ENCODE measurements around the gene RPGRIP1L. TPM values are rescaled to one million over a fixed set of nuclear protein-coding genes. Genes with fewer than 3 reads are reported as not detected.

RPGRIP1L gene
- total RNA-seq, 4 donors from 2014 or later, result 1.2 to 6.1 (median 2.3) TPM

DNA sequence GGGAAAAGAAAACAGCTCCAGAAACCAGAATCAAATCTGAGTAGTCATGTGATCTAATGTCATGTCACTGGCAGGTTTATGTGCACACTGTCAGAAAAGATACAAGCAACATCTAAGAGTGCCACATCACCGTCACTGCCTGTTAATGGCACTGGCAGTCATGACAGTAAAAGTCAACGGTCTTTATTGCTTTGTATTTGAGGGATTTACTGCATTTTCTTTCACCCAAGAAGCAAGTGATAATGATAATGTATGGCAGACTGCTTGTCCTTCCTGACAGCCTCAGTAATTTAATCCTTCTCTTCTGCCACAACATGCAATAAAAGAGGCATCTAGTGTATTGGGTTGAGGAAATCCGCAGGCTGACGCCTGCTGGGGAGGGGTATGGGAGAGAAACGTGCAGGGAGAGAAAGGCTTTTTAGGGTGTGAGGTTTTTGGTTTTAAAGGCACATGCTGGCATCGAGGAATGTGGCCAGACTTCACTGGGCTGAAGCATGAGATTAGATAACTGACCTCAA is 92.4 kb downstream of the RPGRIP1L start:
- intact Hi-C loops (cut with DNase I; ENCODE audit: low total_unique reads), result no loop called here
- no peak overlapping the region for H3K4me3 ChIP-seq (ENCODE audit: low read depth, poor library complexity, severe bottlenecking)
- TF ChIP-seq, protein P1, sequence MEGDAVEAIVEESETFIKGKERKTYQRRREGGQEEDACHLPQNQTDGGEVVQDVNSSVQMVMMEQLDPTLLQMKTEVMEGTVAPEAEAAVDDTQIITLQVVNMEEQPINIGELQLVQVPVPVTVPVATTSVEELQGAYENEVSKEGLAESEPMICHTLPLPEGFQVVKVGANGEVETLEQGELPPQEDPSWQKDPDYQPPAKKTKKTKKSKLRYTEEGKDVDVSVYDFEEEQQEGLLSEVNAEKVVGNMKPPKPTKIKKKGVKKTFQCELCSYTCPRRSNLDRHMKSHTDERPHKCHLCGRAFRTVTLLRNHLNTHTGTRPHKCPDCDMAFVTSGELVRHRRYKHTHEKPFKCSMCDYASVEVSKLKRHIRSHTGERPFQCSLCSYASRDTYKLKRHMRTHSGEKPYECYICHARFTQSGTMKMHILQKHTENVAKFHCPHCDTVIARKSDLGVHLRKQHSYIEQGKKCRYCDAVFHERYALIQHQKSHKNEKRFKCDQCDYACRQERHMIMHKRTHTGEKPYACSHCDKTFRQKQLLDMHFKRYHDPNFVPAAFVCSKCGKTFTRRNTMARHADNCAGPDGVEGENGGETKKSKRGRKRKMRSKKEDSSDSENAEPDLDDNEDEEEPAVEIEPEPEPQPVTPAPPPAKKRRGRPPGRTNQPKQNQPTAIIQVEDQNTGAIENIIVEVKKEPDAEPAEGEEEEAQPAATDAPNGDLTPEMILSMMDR (IDR thresholded peaks at IDR 0.05), result no peak
- no peak for TF ChIP-seq POLR2A (IDR thresholded peaks at IDR 0.05)
- WGBS, 2 donors, result 79 to 83% methylated on average over 6 of the region's 6 CpGs
- no peak for DNase-seq (ENCODE audit: low spot score in 2 of 2)

DNA sequence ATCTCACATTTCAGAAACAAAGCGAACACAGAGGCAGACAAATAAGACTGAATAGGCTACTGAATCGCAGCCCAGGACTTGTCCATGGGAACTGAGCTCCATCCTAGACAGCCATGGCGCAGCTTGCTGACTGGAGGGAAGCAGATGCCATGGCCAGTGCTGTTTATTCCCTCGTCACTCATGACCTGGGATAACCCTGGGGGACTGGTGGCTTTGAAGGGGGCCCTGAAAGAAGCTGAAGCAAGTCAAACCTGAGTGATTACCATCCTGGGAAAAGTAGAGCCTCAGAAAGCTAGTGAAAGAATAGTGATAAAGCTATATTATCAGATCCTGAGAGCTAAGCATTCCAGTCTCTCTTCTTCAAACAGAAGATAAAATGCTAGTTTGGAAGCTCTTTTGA is 94.1 kb downstream of the RPGRIP1L start:
- TF ChIP-seq, protein P1 (IDR thresholded peaks at IDR 0.05), result no peak
- TF ChIP-seq POLR2A (IDR thresholded peaks at IDR 0.05), result no peak
- DNase-seq (ENCODE audit: low spot score in 2 of 2), result no peak

DNA sequence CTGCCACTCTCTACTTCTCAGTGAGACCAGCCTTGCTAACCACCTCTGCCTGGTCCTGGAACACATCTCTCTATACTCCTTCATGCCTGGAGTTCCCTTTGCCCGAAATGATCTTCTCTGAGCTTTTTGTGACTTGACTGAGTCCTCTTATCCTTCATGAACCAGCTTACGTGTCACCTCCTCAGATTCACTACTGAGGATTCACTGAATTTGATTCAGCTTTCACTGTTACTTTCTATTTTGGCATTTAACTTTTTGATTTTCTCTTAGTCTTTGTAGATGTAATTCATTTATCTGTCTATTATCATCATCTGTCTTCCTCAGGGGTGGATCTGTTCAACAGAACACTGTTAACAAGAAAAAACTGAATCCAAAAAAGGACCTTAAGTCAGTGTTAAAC is 95.6 kb downstream of the RPGRIP1L start:
- intact Hi-C loops (cut with DNase I; ENCODE audit: low total_unique reads), result no loop called here
- TF ChIP-seq, protein P1 (IDR thresholded peaks at IDR 0.05), result no peak
- no peak for TF ChIP-seq POLR2A (IDR thresholded peaks at IDR 0.05)
- H3K4me3 ChIP-seq (ENCODE audit: low read depth, poor library complexity, severe bottlenecking), result no peak overlapping the region
- WGBS, 2 donors, result 94 to 95% methylated on average over 2 of the region's 2 CpGs
- no peak for DNase-seq (ENCODE audit: low spot score in 2 of 2)

More for the DNA sequence above, 94.1 kb downstream of the RPGRIP1L start:
- WGBS, 2 donors, result 96 to 99% methylated on average over 4 of the region's 4 CpGs
- H3K4me3 ChIP-seq (ENCODE audit: low read depth, poor library complexity, severe bottlenecking), result no peak overlapping the region
- intact Hi-C loops (cut with DNase I; ENCODE audit: low total_unique reads), result no loop called here

DNA sequence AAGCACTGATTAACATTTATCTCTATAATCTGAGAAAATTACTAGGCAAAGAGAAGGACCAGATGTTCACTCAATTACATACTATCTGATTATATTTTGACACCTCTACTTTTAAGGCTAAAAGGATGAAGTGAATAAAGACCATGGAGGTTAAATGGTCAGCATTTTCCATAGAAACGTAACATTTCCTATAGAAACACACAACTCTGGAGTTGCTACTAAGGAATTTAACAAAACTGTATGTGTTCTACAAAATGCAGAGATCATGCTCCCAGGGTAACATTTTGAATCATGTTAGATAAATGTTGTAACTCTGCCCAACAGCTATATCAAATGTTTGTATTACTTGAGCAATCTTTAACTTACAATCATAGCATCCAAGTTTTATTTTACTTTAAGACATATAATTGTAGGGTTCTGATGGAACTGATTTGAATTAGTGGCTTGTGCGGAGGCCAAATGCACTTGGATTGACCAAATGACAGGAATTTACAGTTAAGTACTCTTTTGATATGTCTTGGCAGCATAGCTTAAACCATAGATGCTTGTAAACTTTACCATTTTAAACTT is 97.7 kb downstream of the RPGRIP1L start:
- WGBS, 2 donors, result 92 to 94% methylated on average over 2 of the region's 2 CpGs
- H3K4me3 ChIP-seq (ENCODE audit: low read depth, poor library complexity, severe bottlenecking), result no peak overlapping the region
- no peak for DNase-seq (ENCODE audit: low spot score in 2 of 2)
- no peak for TF ChIP-seq POLR2A (IDR thresholded peaks at IDR 0.05)
- intact Hi-C loops (cut with DNase I; ENCODE audit: low total_unique reads), result no loop called here

DNA sequence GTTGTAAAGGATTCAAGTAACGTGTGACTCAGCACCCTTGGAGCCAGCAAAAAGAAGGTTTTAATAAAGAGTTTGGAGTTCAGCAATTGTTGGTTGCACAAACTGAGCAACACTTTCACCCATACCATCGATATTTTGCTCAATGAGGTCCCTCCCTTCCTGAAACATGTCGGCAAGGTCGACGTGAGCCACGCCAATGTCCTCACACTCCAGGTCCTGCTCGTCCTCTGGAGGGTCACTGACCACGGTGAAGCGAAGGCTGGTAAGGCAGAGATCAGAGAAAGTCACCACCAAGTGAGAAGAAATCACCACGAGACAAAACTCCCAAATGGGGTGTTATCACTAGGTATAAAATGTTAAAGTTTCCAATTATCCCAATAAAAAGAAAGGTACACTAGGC is 98.3 kb downstream of the RPGRIP1L start:
- no peak for DNase-seq (ENCODE audit: low spot score in 2 of 2)
- whole genome bisulfite sequencing, 2 donors, result 89 to 94% methylated on average over 10 of the region's 10 CpGs
- H3K4me3 ChIP-seq (ENCODE audit: low read depth, poor library complexity, severe bottlenecking), result no peak overlapping the region
- TF ChIP-seq, protein P1 (IDR thresholded peaks at IDR 0.05), result no peak
- TF ChIP-seq POLR2A (IDR thresholded peaks at IDR 0.05), result no peak
- intact Hi-C loops (cut with DNase I; ENCODE audit: low total_unique reads), result no loop called here

DNA sequence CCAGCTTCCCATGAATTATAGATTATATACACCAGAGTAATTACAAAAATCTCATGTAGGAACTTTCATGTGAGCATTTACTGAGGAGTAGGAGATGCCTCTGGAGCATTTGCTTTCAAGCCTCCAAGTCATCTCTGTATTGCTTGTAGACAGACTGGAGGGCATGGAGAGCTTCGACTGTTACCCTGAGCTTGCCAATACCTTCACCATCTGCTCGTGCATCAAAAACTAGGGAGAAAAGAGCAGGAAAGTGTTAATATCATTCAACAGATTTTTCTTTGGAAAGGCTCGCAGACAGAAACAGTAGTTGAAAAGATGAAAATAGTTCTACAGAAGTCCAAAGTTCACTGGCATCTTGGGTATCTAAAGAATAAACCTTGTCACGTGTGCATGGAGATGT is 101.7 kb downstream of the RPGRIP1L start:
- TF ChIP-seq POLR2A (IDR thresholded peaks at IDR 0.05), result no peak
- TF ChIP-seq, protein P1 (IDR thresholded peaks at IDR 0.05), result no peak
- intact Hi-C loops (cut with DNase I; ENCODE audit: low total_unique reads), result no loop called here
- WGBS, 2 donors, result 92 to 97% methylated on average over 4 of the region's 4 CpGs
- no peak overlapping the region for H3K4me3 ChIP-seq (ENCODE audit: low read depth, poor library complexity, severe bottlenecking)
- DNase-seq (ENCODE audit: low spot score in 2 of 2), result no peak

Data from lower leg skin (tissue), 4 donors.